ENCODE data around the gene INKA2. TPM values are rescaled to one million over a fixed set of nuclear protein-coding genes. Genes with fewer than 3 reads are reported as not detected.

The INKA2 gene
- total and polyA plus RNA-seq, 2 of the 4 experiments (the other 2 are of a cell fraction), result 2.2 to 2.6 TPM

GRCh38 chr1:111719135-111719534 is 20.1 kb downstream of the INKA2 start:
- Histone ChIP-seq H3K4me3 (ENCODE audit: insufficient read depth, low read depth, low read length) (no peak overlapping the region), H3K56ac (ENCODE audit: extremely low read depth, insufficient read depth, low read length) (no peak overlapping the region), H3K27ac (ENCODE audit: insufficient read depth, low read length) (no peak overlapping the region), H3K18ac (ENCODE audit: low read depth, low read length) (no peak overlapping the region), H2AK9ac (replicated peaks; ENCODE audit: low read depth, low read length, poor library complexity) (no peak overlapping the region), H3K4me1 (ENCODE audit: control insufficient read depth, insufficient read depth, low read length) (peaks cover 12% of the 10 kb centered on the region), H2BK5ac (ENCODE audit: low read depth, low read length, poor library complexity, severe bottlenecking) (no peak overlapping the region), H3K9me3 (ENCODE audit: control insufficient read depth, insufficient read depth, low read length) (no peaks in the 10 kb centered on the region), H3K23ac (ENCODE audit: low read depth, low read length) (no peak overlapping the region), H4K20me1 (ENCODE audit: insufficient read depth, low read length) (no peaks in the 10 kb centered on the region), H4K5ac (ENCODE audit: low read depth, low read length) (no peak overlapping the region), H3K14ac (replicated peaks; ENCODE audit: low read depth, low read length) (no peak overlapping the region), H2AK5ac (ENCODE audit: low read depth, low read length) (no peak overlapping the region), H2BK120ac (ENCODE audit: low read depth, low read length) (no peak overlapping the region), H3K4me2 (ENCODE audit: low read depth, low read length) (no peak overlapping the region), H3K79me1 (ENCODE audit: low read depth in 1 of 2, low read length in 2 of 2) (peaks cover 0 to 8% of the 10 kb centered on the region in 2 experiments; a peak in 2 of 4 replicates), H2BK20ac (ENCODE audit: low read depth, low read length) (no peak overlapping the region), H4K91ac (ENCODE audit: insufficient read depth, low read depth, low read length) (no peak overlapping the region), H3K9ac (ENCODE audit: low read depth, low read length) (no peak overlapping the region), H4K8ac (ENCODE audit: low read depth in 2 of 2, low read length in 2 of 2) (no peak overlapping the region), H2AFZ (replicated peaks; ENCODE audit: low read length, poor library complexity) (no peak overlapping the region), H3K27me3 (ENCODE audit: control insufficient read depth, insufficient read depth, low read length) (no peaks in the 10 kb centered on the region), H2BK15ac (ENCODE audit: low read depth, low read length) (no peak overlapping the region), H3K36me3 (ENCODE audit: control insufficient read depth, insufficient read depth, low read length) (peaks cover 2% of the 10 kb centered on the region; the same call in 1 of the 2 replicates), H3K4ac (ENCODE audit: low read depth, low read length) (no peak overlapping the region), H3K9me1 (ENCODE audit: insufficient read depth, low read length) (peaks cover 22% of the 10 kb centered on the region)
- in situ Hi-C loops (cut with MboI; ENCODE audit: low sequenced_read_pairs), result loop anchor here (5.0 kb wide), 1 partner anchor 33 kb away; no protein-coding TSS in a partner anchor
- 100% methylated on average over 2 of the region's 5 CpGs; no CpG with 5 or more reads in 1 of the 2 experiments for WGBS, 2 experiments (ENCODE audit: extremely low coverage in 2 of 2, insufficient read length in 1 of 2)
- intact Hi-C loops (cut with micrococcal nuclease), result no loop called here
- POLR2A ChIA-PET (ENCODE audit: unreplicated experiment), result no interaction called here
- TF ChIP-seq, protein P1, sequence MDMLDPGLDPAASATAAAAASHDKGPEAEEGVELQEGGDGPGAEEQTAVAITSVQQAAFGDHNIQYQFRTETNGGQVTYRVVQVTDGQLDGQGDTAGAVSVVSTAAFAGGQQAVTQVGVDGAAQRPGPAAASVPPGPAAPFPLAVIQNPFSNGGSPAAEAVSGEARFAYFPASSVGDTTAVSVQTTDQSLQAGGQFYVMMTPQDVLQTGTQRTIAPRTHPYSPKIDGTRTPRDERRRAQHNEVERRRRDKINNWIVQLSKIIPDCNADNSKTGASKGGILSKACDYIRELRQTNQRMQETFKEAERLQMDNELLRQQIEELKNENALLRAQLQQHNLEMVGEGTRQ (IDR thresholded peaks at IDR 0.05; ENCODE audit: low read depth, low read length), result no peak
- TF ChIP-seq RCOR1 (IDR thresholded peaks at IDR 0.05; ENCODE audit: insufficient replicate concordance, low read length), result no peak
- no peak for TF ChIP-seq MAFK (IDR thresholded peaks at IDR 0.05; ENCODE audit: low read depth, low read length)
- TF ChIP-seq RFX5 (IDR thresholded peaks at IDR 0.05; ENCODE audit: low read depth, low read length), result no peak
- no peak for TF ChIP-seq NFE2L2 (IDR thresholded peaks at IDR 0.05; ENCODE audit: low read depth, low read length)
- TF ChIP-seq MAZ (IDR thresholded peaks at IDR 0.05; ENCODE audit: borderline replicate concordance, low read depth, low read length), result no peak
- TF ChIP-seq POLR2A (IDR thresholded peaks at IDR 0.05; ENCODE audit: low read depth, low read length), result no peak
- no peak for TF ChIP-seq CEBPB (IDR thresholded peaks at IDR 0.05; ENCODE audit: low read depth, low read length)
- no peak for TF ChIP-seq MXI1 (IDR thresholded peaks at IDR 0.05; ENCODE audit: borderline replicate concordance, low read depth, low read length)
- no peak for TF ChIP-seq SMC3 (IDR thresholded peaks at IDR 0.05; ENCODE audit: low read depth, low read length)
- TF ChIP-seq CHD1 (IDR thresholded peaks at IDR 0.05; ENCODE audit: low read depth, low read length), result no peak
- CTCF ChIA-PET, result no interaction called here
- DNase-seq, result no peak
- BruUV-seq (replicated peaks), result no TSS peak
- dilution Hi-C loops (cut with HindIII; ENCODE audit: low sequenced_read_pairs, unreplicated experiment), result no loop called here
- ATAC-seq (ENCODE audit: low read depth), result no peak
